Activated naive CD8-positive, alpha-beta T cell (primary cell): ENCODE measurements around the gene SHC2.

ENCODE experiments used
- H3K27ac Mint-ChIP-seq: one replicate; pipeline ENCODE4 v1.8.0; 2021; ENCODE audit warnings: mixed read lengths
- H3K27me3 Mint-ChIP-seq: one replicate; pipeline ENCODE4 v1.8.0; 2021; ENCODE audit warnings: mixed read lengths
- H3K36me3 Mint-ChIP-seq: one replicate; pipeline ENCODE4 v1.8.0; 2021; ENCODE audit warnings: mixed read lengths
- H3K4me1 Mint-ChIP-seq: one replicate; pipeline ENCODE4 v1.8.0; 2021; ENCODE audit warnings: low read depth, mixed read lengths
- H3K4me3 Mint-ChIP-seq: one replicate; pipeline ENCODE4 v1.8.0; 2021; ENCODE audit warnings: mild to moderate bottlenecking, mixed read lengths
- H3K9me3 Mint-ChIP-seq: one replicate; pipeline ENCODE4 v1.8.0; 2021; ENCODE audit warnings: low read depth, mixed read lengths

Gene SHC2

GRCh38 chr19:447816-448560, 12.8 kb downstream of the SHC2 start:
- no peaks in the 10 kb centered on the region for H3K27me3 Mint-ChIP-seq
- H3K4me1 Mint-ChIP-seq: no peaks in the 10 kb centered on the region
- no peaks in the 10 kb centered on the region for H3K9me3 Mint-ChIP-seq
- H3K27ac Mint-ChIP-seq: no peak overlapping the region
- no peak overlapping the region for H3K4me3 Mint-ChIP-seq
- H3K36me3 Mint-ChIP-seq: no peaks in the 10 kb centered on the region

- Mint-ChIP-seq H3K27ac (no peak overlapping the region), H3K9me3 (no peaks in the 10 kb centered on the region), H3K4me1 (no peaks in the 10 kb centered on the region), H3K36me3 (no peaks in the 10 kb centered on the region), H3K27me3 (peaks cover under 1% of the 10 kb centered on the region), H3K4me3 (no peak overlapping the region)
Measured at GRCh38 chr19:447064-447426, 13.8 kb downstream of the SHC2 start.

- Mint-ChIP-seq H3K4me3 (no peak overlapping the region), H3K27ac (no peak overlapping the region), H3K4me1 (no peaks in the 10 kb centered on the region), H3K27me3 (peaks cover 8% of the 10 kb centered on the region), H3K9me3 (no peaks in the 10 kb centered on the region), H3K36me3 (no peaks in the 10 kb centered on the region)
Measured at GRCh38 chr19:444677-445210, 16.1 kb downstream of the SHC2 start.

- Mint-ChIP-seq H3K27ac (no peak overlapping the region), H3K4me3 (no peak overlapping the region), H3K27me3 (peaks cover 8% of the 10 kb centered on the region), H3K4me1 (no peaks in the 10 kb centered on the region), H3K9me3 (no peaks in the 10 kb centered on the region), H3K36me3 (no peaks in the 10 kb centered on the region)
Measured at GRCh38 chr19:443005-443404, 17.8 kb downstream of the SHC2 start.

GRCh38 chr19:442085-442484, 18.7 kb downstream of the SHC2 start:
- Mint-ChIP-seq H3K27ac (no peak overlapping the region), H3K27me3 (peaks cover 13% of the 10 kb centered on the region), H3K9me3 (no peaks in the 10 kb centered on the region), H3K36me3 (no peaks in the 10 kb centered on the region), H3K4me3 (no peak overlapping the region), H3K4me1 (no peaks in the 10 kb centered on the region)

- Mint-ChIP-seq H3K4me1 (no peaks in the 10 kb centered on the region), H3K27ac (no peak overlapping the region), H3K27me3 (peaks cover 15% of the 10 kb centered on the region), H3K9me3 (no peaks in the 10 kb centered on the region), H3K36me3 (no peaks in the 10 kb centered on the region), H3K4me3 (no peak overlapping the region)
Measured at GRCh38 chr19:441213-441836, 19.5 kb downstream of the SHC2 start.

- Mint-ChIP-seq H3K27me3 (peaks cover 15% of the 10 kb centered on the region), H3K4me1 (no peaks in the 10 kb centered on the region), H3K9me3 (no peaks in the 10 kb centered on the region), H3K27ac (no peak overlapping the region), H3K36me3 (no peaks in the 10 kb centered on the region), H3K4me3 (no peak overlapping the region)
Measured at GRCh38 chr19:440391-441212, 20.2 kb downstream of the SHC2 start.

GRCh38 chr19:439167-439900, 21.5 kb downstream of the SHC2 start:
- H3K27me3 Mint-ChIP-seq: peaks cover 17% of the 10 kb centered on the region
- H3K36me3 Mint-ChIP-seq: no peaks in the 10 kb centered on the region
- no peak overlapping the region for H3K4me3 Mint-ChIP-seq
- no peaks in the 10 kb centered on the region for H3K9me3 Mint-ChIP-seq
- H3K27ac Mint-ChIP-seq: no peak overlapping the region
- no peaks in the 10 kb centered on the region for H3K4me1 Mint-ChIP-seq

- Mint-ChIP-seq H3K36me3 (no peaks in the 10 kb centered on the region), H3K4me1 (no peaks in the 10 kb centered on the region), H3K9me3 (no peaks in the 10 kb centered on the region), H3K27me3 (peaks cover 17% of the 10 kb centered on the region), H3K4me3 (no peak overlapping the region), H3K27ac (no peak overlapping the region)
Measured at GRCh38 chr19:438416-438958, 22.3 kb downstream of the SHC2 start.

- H3K4me1 Mint-ChIP-seq: no peaks in the 10 kb centered on the region
- H3K9me3 Mint-ChIP-seq: no peaks in the 10 kb centered on the region
- no peak overlapping the region for H3K4me3 Mint-ChIP-seq
- no peak overlapping the region for H3K27ac Mint-ChIP-seq
- peaks cover 16% of the 10 kb centered on the region for H3K27me3 Mint-ChIP-seq
- no peaks in the 10 kb centered on the region for H3K36me3 Mint-ChIP-seq
Measured at GRCh38 chr19:437041-437440, 23.8 kb downstream of the SHC2 start.

GRCh38 chr19:436413-436950, 24.4 kb downstream of the SHC2 start:
- Mint-ChIP-seq H3K4me3 (no peak overlapping the region), H3K9me3 (no peaks in the 10 kb centered on the region), H3K4me1 (no peaks in the 10 kb centered on the region), H3K36me3 (no peaks in the 10 kb centered on the region), H3K27me3 (peaks cover 12% of the 10 kb centered on the region), H3K27ac (no peak overlapping the region)

GRCh38 chr19:435707-436412, 25.0 kb downstream of the SHC2 start:
- no peak overlapping the region for H3K4me3 Mint-ChIP-seq
- H3K27ac Mint-ChIP-seq: no peak overlapping the region

GRCh38 chr19:435056-435706, 25.7 kb downstream of the SHC2 start:
- Mint-ChIP-seq H3K27ac (no peak overlapping the region), H3K27me3 (peaks cover 9% of the 10 kb centered on the region), H3K4me3 (no peak overlapping the region), H3K4me1 (no peaks in the 10 kb centered on the region), H3K36me3 (no peaks in the 10 kb centered on the region), H3K9me3 (no peaks in the 10 kb centered on the region)

More at GRCh38 chr19:435707-436412, 25.0 kb downstream of the SHC2 start:
- Mint-ChIP-seq H3K36me3 (no peaks in the 10 kb centered on the region), H3K4me1 (no peaks in the 10 kb centered on the region), H3K27me3 (peaks cover 9% of the 10 kb centered on the region), H3K9me3 (no peaks in the 10 kb centered on the region)
